Fibroblast of the aortic adventitia (primary cell): ENCODE results near the gene CNTN5. TPM values are rescaled to one million over a fixed set of nuclear protein-coding genes. Genes with fewer than 3 reads are reported as not detected.

ENCODE experiments used
- DNase-seq: peaks from one replicate; pipeline ENCODE4 v3.0.0-alpha.2; 2010; ENCODE audit warnings: low read depth
- H3K4me3 ChIP-seq: 2 replicates; pipeline ENCODE4 v1.5.1; 2011; ENCODE audit warnings: low read depth, mild to moderate bottlenecking, control low read depth, low read length, moderate library complexity
- total RNA-seq: library from RNA; depleted of rRNA; stranded (reverse); fragments of >200 nt; gene quantifications from 2 replicates; pipeline ENCODE4 v1.2.3, GENCODE V29; 2012; ENCODE audit warnings: low replicate concordance
- TF ChIP-seq, protein P1 (sequence below): IDR thresholded peaks from 2 replicates; pipeline ENCODE4 v1.5.1; 2011; ENCODE audit warnings: mild to moderate bottlenecking, low read length, control low read depth, inconsistent platforms; ENCODE audit not compliant: insufficient read depth

CNTN5 gene
- total RNA-seq, 1 donor: 0.90 TPM

DNA sequence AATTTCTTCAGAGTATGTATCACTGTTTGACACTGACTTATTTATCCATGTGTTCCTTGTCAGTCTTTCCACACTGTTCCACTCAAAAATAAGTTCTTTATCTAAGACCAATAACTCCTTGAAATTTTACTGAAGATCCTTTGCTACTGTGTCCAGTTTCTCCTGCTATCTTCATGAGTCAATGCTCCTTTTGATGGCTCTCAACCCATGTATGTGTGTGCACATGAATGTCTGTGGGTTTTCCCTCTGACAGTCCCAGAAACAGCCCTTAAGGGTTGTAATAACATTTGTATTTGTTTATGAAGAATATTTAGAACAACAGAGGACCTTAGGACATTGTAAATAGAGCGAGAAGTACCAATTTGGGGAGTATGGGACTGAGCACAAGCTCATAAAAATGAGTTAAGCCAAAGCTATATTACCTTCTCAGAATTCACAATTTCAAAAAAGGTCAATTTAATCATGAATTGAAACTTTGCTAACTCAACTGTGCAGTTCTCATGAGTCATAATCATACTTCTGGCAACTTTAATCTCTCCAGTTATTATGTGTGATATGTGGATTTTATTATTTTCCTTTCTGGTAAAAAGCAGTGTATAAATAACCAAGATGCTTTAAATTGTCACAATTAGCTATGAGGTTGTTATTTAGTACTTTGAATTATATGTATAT, 533.6 kb downstream of the CNTN5 start:
- TF ChIP-seq, protein P1, sequence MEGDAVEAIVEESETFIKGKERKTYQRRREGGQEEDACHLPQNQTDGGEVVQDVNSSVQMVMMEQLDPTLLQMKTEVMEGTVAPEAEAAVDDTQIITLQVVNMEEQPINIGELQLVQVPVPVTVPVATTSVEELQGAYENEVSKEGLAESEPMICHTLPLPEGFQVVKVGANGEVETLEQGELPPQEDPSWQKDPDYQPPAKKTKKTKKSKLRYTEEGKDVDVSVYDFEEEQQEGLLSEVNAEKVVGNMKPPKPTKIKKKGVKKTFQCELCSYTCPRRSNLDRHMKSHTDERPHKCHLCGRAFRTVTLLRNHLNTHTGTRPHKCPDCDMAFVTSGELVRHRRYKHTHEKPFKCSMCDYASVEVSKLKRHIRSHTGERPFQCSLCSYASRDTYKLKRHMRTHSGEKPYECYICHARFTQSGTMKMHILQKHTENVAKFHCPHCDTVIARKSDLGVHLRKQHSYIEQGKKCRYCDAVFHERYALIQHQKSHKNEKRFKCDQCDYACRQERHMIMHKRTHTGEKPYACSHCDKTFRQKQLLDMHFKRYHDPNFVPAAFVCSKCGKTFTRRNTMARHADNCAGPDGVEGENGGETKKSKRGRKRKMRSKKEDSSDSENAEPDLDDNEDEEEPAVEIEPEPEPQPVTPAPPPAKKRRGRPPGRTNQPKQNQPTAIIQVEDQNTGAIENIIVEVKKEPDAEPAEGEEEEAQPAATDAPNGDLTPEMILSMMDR: no peak
- H3K4me3 ChIP-seq: no peak overlapping the region
- DNase-seq: no peak

DNA sequence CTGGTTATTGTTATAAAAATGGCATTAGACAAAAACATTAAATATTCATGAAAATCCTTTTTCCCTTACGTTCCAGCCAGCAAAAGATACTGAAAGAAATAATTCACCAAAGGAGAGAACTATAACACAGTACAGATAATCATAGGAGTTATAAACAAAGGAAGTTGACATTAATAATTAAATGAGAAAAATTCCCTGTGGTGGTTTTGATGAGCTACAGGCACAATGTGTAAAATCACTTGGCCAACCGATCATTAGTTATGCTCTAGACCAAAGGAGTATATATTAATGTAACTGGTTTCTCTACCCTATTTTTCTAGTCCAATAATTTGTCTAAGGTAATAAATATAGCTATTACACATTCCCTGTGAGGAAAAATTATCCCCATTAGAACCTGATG, 534.7 kb downstream of the CNTN5 start:
- DNase-seq: no peak
- H3K4me3 ChIP-seq: no peak overlapping the region
- TF ChIP-seq, protein P1: no peak

DNA sequence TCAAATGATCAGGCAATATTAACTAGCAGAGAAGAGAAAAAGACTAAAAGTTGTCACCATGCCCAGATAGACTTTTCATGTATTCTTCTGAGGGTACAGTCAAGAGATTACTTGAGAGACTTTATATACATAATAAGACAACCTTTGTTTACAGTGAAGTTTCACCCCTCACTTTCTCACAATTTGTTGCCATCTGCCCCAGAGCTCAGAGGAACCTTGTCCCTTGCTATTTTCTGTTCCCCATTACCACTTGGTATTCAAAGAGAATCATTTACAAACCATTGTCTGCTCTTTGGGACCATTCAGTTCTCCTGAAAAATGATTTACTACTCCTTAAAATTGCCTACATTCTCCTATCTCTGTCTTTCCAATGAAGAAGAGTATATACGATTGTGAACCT, 544.6 kb downstream of the CNTN5 start:
- no peak overlapping the region for H3K4me3 ChIP-seq
- no peak for DNase-seq
- TF ChIP-seq, protein P1: no peak

DNA sequence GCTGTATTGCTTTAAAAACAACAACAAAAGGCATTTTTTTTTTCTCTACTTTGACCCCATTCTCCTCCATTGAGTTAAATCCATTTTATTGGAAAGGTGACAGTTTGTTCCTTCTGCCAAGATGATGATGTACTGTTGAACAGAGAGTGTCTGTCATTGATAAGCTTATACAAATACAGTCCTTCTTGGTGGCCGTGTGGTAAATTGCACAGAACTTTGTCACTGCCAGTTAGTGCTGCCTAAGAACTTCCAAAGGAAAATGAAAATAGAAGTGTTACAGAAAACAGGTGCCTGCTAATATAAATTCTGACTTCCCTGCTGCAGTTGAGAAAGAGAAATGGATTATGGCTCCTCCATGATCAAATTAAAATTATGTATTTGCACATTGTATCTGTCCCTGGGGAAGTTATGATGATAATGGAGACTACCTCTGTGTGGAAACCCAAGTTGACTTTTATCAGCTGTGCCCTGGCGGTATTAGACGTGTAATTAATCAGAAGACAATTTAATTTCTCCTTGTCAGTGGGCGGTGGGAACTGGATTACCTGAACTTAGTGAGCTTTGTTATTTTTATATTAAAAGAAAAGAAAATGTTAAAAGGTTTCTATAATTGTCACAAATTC, 546.7 kb downstream of the CNTN5 start:
- TF ChIP-seq, protein P1: no peak

DNA sequence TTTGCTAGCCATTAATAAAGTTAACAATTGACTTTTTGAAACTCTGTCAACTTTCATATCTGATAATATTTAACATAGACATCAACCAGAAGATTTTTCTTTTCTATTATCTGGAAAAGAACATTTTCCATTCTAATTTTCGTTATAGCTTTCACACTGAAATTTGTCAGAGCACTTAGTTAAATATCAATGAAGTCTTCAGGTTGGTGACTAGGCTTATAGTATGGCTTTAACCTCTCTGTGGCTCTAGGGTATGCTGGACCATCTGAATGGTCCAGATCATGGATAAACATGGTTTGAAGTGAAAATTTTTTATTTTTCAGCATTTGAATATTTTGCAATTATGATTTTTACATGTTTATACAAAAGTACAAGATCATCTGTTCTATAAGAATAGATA, 548.1 kb downstream of the CNTN5 start:
- DNase-seq: no peak
- TF ChIP-seq, protein P1: no peak
- H3K4me3 ChIP-seq: no peak overlapping the region

More for the DNA sequence above, 546.7 kb downstream of the CNTN5 start:
- no peak overlapping the region for H3K4me3 ChIP-seq
- DNase-seq: no peak

DNA sequence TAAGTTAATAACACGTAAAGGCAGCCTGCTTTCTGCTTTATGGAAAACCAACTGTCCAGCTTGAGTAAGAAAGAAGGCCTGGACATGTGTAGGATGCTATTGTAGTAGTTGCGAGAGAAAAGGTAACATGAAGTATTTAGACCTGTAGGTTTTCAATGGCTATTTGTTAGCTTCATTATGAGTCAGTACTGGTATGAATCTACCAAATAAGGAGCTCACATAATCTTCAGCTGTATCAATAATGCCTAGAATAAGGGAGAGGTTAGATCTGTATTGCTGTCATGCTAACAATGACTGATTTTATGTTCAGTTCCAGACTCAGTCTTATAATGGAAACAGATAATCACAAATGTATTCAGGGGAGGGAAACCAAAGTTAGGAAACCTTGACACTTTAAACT, 550.3 kb downstream of the CNTN5 start:
- TF ChIP-seq, protein P1: no peak
- H3K4me3 ChIP-seq: no peak overlapping the region
- no peak for DNase-seq
